HT1080 (cell line): ENCODE measurements around the gene PMS2. TPM values are rescaled to one million over a fixed set of nuclear protein-coding genes. Genes with fewer than 3 reads are reported as not detected.
A peak's percentile ranks its signal among the peaks of the same experiment; 100 is the strongest.
"Not testable (repeated sequence)": the region's sequence is repeated elsewhere in the genome, so short reads cannot be mapped to it uniquely, and the experiment has no call there.

Experiments
- DNase-seq: peaks from one replicate; pipeline ENCODE4 v3.0.0-alpha.2; 2015; ENCODE audit warnings: low read depth
- polyA plus RNA-seq, 2 experiments: library from polyadenylated mRNA; depleted of rRNA; stranded (reverse); fragments of >200 nt; gene quantifications; 2 replicates each; pipeline ENCODE4 v1.2.3, GENCODE V29; 2015
- total RNA-seq: library from RNA; depleted of rRNA; stranded (reverse); fragments of >200 nt; shearing (Covaris generic); gene quantifications from 2 replicates; pipeline ENCODE4 v1.2.3, GENCODE V29; 2014; rRNA removed

PMS2 gene
- total RNA-seq = 16.0 and 17.3 TPM in 2 replicates
- 9.2 and 11.3 TPM in 2 replicates for polyA plus RNA-seq (2015; cell fraction: cytosol; rRNA removed)
- 18.7 and 19.2 TPM in 2 replicates for polyA plus RNA-seq (2015; cell fraction: nucleus; rRNA removed)

- peak; percentile 99 for DNase-seq
Measured at GRCh38 chr7:6008668-6009611, at the start of gene PMS2, which contains the start of gene AIMP2. TSS of gene PMS2 (minus strand) at chr7:6009049. CDS start at chr7:6009019, 30 bp downstream. TSS of gene AIMP2 (plus strand) at chr7:6009272. CDS start at chr7:6009364, 92 bp downstream.

- DNase-seq = no peak
Measured at GRCh38 chr7:6057316-6058129, 48.7 kb upstream of the PMS2 start.

GRCh38 chr7:6056616-6057015 is 47.8 kb upstream of the PMS2 start:
- no peak for DNase-seq

- not testable (repeated sequence) for DNase-seq
Measured at GRCh38 chr7:6051185-6051584, 42.3 kb upstream of the PMS2 start.

- no peak for DNase-seq
Measured at GRCh38 chr7:6049780-6050179, 40.9 kb upstream of the PMS2 start.

GRCh38 chr7:6035686-6036085 is 26.8 kb upstream of the PMS2 start:
- no peak for DNase-seq

GRCh38 chr7:6035165-6035564 is 26.3 kb upstream of the PMS2 start:
- no peak for DNase-seq

GRCh38 chr7:6032641-6033040 is 23.8 kb upstream of the PMS2 start:
- DNase-seq = no peak

GRCh38 chr7:6032167-6032566 is 23.3 kb upstream of the PMS2 start:
- DNase-seq = no peak

- DNase-seq = no peak
Measured at GRCh38 chr7:6031567-6031966, 22.7 kb upstream of the PMS2 start.

- DNase-seq = no peak
Measured at GRCh38 chr7:6030988-6031387, 22.1 kb upstream of the PMS2 start, which contains the start of gene ANKRD61. TSS of gene ANKRD61 (plus strand) at chr7:6031376. CDS start at chr7:6031376, 0 bp downstream.

GRCh38 chr7:6028563-6028962 is 19.7 kb upstream of the PMS2 start:
- no peak for DNase-seq

GRCh38 chr7:6027806-6028365 is 19.0 kb upstream of the PMS2 start:
- DNase-seq = no peak

GRCh38 chr7:6026820-6027311 is 18.0 kb upstream of the PMS2 start:
- DNase-seq = no peak

GRCh38 chr7:6026011-6026819 is 17.4 kb upstream of the PMS2 start:
- peak; percentile 71 for DNase-seq

- DNase-seq = no peak
Measured at GRCh38 chr7:6023974-6024435, 15.2 kb upstream of the PMS2 start.

- no peak for DNase-seq
Measured at GRCh38 chr7:6022707-6023106, 13.9 kb upstream of the PMS2 start.

GRCh38 chr7:6020371-6021286 is 11.8 kb upstream of the PMS2 start:
- DNase-seq = no peak

GRCh38 chr7:6016653-6016966 is 7.8 kb upstream of the PMS2 start:
- no peak for DNase-seq
